ENCODE data around the gene SPSB4. TPM values are rescaled to one million over a fixed set of nuclear protein-coding genes. Genes with fewer than 3 reads are reported as not detected.
"Not testable (repeated sequence)": the region's sequence is repeated elsewhere in the genome, so short reads cannot be mapped to it uniquely, and the experiment has no call there.

SPSB4 gene
- total and polyA plus RNA-seq, 9 donors = 0.07 to 0.57 (median 0.12) TPM; not detected in 5

GRCh38 chr3:141011232-141011996 is 39.7 kb upstream of the SPSB4 start:
- no peaks in the 10 kb centered on the region for H3K9me3 ChIP-seq
- no peak overlapping the region for H3K4me3 ChIP-seq
- no peaks in the 10 kb centered on the region for H3K27me3 ChIP-seq
- peak; percentile 48 to 63 (median 52) for TF ChIP-seq CTCF (IDR thresholded peaks at IDR 0.05)
- TF ChIP-seq POLR2A (IDR thresholded peaks at IDR 0.05) = no peak
- TF ChIP-seq EP300 (IDR thresholded peaks at IDR 0.05) = no peak
- H3K27ac ChIP-seq = no peak overlapping the region
- no peaks in the 10 kb centered on the region for H3K36me3 ChIP-seq
- H3K4me1 ChIP-seq (ENCODE audit: insufficient read depth) = peaks cover 2% of the 10 kb centered on the region
- intact Hi-C loops (cut with DNase I) = loop anchor here (5.0 to 10.0 kb wide), 2 partner anchors 91 to 93 kb away; no protein-coding TSS in a partner anchor
- DNase-seq = peak; percentile 54 to 85 (median 74)
- WGBS, 3 donors = 14 to 15% (median 15%) methylated on average over 13 of the region's 13 CpGs

GRCh38 chr3:141011997-141012262 is 39.2 kb upstream of the SPSB4 start:
- 57 to 69% (median 63%) methylated on average over 4 of the region's 4 CpGs for whole genome bisulfite sequencing, 3 donors
- no peaks in the 10 kb centered on the region for H3K9me3 ChIP-seq
- DNase-seq = no peak
- no peak overlapping the region for H3K27ac ChIP-seq
- no peaks in the 10 kb centered on the region for H3K27me3 ChIP-seq
- TF ChIP-seq POLR2A (IDR thresholded peaks at IDR 0.05) (no peak), CTCF (IDR thresholded peaks at IDR 0.05) (no peak), EP300 (IDR thresholded peaks at IDR 0.05) (no peak)
- peaks cover 2% of the 10 kb centered on the region for H3K4me1 ChIP-seq (ENCODE audit: insufficient read depth)
- no peak overlapping the region for H3K4me3 ChIP-seq
- intact Hi-C loops (cut with DNase I) = loop anchor here (5.0 to 10.0 kb wide), 2 partner anchors 90 to 93 kb away; no protein-coding TSS in a partner anchor
- no peaks in the 10 kb centered on the region for H3K36me3 ChIP-seq

GRCh38 chr3:141012571-141012970 is 38.6 kb upstream of the SPSB4 start:
- 80 to 95% (median 86%) methylated on average over 2 of the region's 2 CpGs for WGBS, 3 donors
- DNase-seq = no peak
- H3K4me3 ChIP-seq = no peak overlapping the region
- intact Hi-C loops (cut with DNase I) = loop anchor here (5.0 to 10.0 kb wide), 2 partner anchors 90 to 92 kb away; no protein-coding TSS in a partner anchor
- peaks cover 2% of the 10 kb centered on the region for H3K4me1 ChIP-seq (ENCODE audit: insufficient read depth)
- no peak overlapping the region for H3K27ac ChIP-seq
- H3K36me3 ChIP-seq = no peaks in the 10 kb centered on the region
- no peaks in the 10 kb centered on the region for H3K9me3 ChIP-seq
- H3K27me3 ChIP-seq = no peaks in the 10 kb centered on the region
- TF ChIP-seq EP300 (IDR thresholded peaks at IDR 0.05) = no peak
- no peak for TF ChIP-seq POLR2A (IDR thresholded peaks at IDR 0.05)
- TF ChIP-seq CTCF (IDR thresholded peaks at IDR 0.05) = no peak

- peaks cover 2% of the 10 kb centered on the region for H3K4me1 ChIP-seq (ENCODE audit: insufficient read depth)
- intact Hi-C loops (cut with DNase I) = loop anchor here in 3 of 4 donors (10.0 kb wide), 1 partner anchor 89 kb away; no protein-coding TSS in a partner anchor
- WGBS, 3 donors = 72 to 85% (median 78%) methylated on average over 3 of the region's 3 CpGs
- no peak for DNase-seq
- no peak overlapping the region for H3K4me3 ChIP-seq
- TF ChIP-seq POLR2A (IDR thresholded peaks at IDR 0.05) (no peak), EP300 (IDR thresholded peaks at IDR 0.05) (no peak), CTCF (IDR thresholded peaks at IDR 0.05) (no peak)
- no peaks in the 10 kb centered on the region for H3K27me3 ChIP-seq
- H3K27ac ChIP-seq = no peak overlapping the region
- no peaks in the 10 kb centered on the region for H3K9me3 ChIP-seq
- H3K36me3 ChIP-seq = no peaks in the 10 kb centered on the region
Observed at GRCh38 chr3:141015481-141015880, 35.7 kb upstream of the SPSB4 start.

GRCh38 chr3:141017366-141018322 is 33.5 kb upstream of the SPSB4 start:
- H3K4me1 ChIP-seq (ENCODE audit: insufficient read depth); H3K36me3 ChIP-seq; H3K27me3 ChIP-seq; H3K4me3 ChIP-seq; H3K9me3 ChIP-seq; DNase-seq; H3K27ac ChIP-seq: not testable (repeated sequence)
- intact Hi-C loops (cut with DNase I) = loop anchor here in 3 of 4 donors (10.0 kb wide), 1 partner anchor 87 kb away; no protein-coding TSS in a partner anchor
- 82 to 85% (median 83%) methylated on average over 21 to 23 of the region's 23 CpGs for WGBS, 3 donors

All from ovary (tissue), 9 donors.